T47D (cell line): ENCODE measurements around the gene POLR1D.
A peak's percentile ranks its signal among the peaks of the same experiment; 100 is the strongest.

Source experiments
- DNase-seq, 2 experiments: peaks; one replicate each; pipeline versions ENCODE4 v3.0.0 to v3.0.0-alpha.2; 2011 to 2012; ENCODE audit warnings: low read depth in 1 of 2, low spot score in 1 of 2
- JUND ChIP-seq: IDR thresholded peaks from 2 replicates; pipeline ENCODE4 v1.6.1; 2012; ENCODE audit warnings: low read depth
- in situ Hi-C: cut with HindIII; loops from 2 replicates; pipeline ENCODE4 v1.10.0; 2016; ENCODE audit warnings: low sequenced_read_pairs, low pct_unique_long_range_greater_than_20kb

Gene POLR1D

GRCh38 chr13:27599096-27599495 is 22.6 kb upstream of the POLR1D start:
- no peak for TF ChIP-seq JUND
- in situ Hi-C loops, result no loop called here
- no peak for DNase-seq

GRCh38 chr13:27599845-27600553 is 21.7 kb upstream of the POLR1D start:
- DNase-seq, result no peak
- TF ChIP-seq JUND, result peak; percentile 32; the same call in 1 of the 2 replicates
- in situ Hi-C loops, result no loop called here

DNA sequence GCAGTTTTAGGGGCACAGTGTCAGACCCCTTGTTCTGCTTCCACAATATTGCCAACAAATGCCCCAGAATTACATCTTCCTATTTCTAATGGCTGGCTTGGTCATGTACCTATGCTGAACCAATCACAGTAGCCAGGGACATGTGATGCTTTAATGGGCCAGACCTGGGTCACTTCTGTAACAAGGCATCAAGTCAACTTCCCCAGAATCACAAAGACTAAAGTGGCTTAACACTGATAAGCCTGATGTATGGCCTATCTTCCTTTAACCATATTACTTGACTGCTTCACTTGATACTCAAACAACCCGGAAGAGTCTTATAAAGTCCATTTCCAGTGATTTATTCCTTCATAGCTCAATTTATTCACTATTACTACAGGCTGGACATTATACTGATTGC is 21.0 kb upstream of the POLR1D start:
- in situ Hi-C loops, result no loop called here
- DNase-seq, result no peak
- no peak for TF ChIP-seq JUND

DNA sequence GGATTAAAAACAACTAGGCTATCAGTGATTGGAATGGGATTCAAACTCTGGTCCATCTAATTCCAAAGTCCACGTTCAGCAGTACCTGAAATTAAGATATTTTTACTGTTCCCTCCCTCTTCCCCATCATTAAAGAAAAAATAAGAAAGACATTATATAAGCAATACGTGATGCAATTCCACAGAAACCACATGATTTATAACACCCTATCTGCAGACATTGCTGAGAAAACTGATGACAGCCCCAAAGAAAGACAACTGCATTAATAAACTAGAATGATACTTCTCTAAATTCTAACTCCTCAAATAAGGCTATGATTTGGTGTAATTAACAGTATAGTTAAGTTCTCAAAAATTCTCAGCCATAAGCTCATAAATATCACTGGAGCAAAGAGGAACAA is 20.5 kb upstream of the POLR1D start:
- TF ChIP-seq JUND, result no peak
- in situ Hi-C loops, result no loop called here
- DNase-seq, result no peak

DNA sequence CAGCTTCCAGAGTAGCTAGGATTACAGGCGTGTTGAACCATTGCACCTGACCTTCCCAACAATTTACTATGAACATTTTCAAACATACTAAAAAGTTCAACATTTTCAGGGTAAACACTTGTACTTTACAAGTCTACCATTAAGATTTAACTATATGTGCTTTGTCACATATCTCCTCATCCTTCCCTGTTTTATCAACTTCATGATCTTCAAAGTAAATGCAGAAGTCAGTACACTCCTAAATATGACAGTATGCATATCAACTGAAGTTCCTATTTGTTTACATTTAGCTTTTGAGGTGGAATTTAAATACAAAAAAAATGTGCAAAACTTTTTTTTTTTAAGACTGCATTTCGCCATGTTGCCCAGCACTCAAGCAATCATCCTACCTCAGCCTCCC is 19.9 kb upstream of the POLR1D start:
- no peak for DNase-seq
- in situ Hi-C loops, result no loop called here

GRCh38 chr13:27605099-27605498 is 16.6 kb upstream of the POLR1D start:
- in situ Hi-C loops, result no loop called here
- no peak for DNase-seq
- TF ChIP-seq JUND, result no peak

More for the DNA sequence above, 19.9 kb upstream of the POLR1D start:
- TF ChIP-seq JUND, result no peak

- no peak for TF ChIP-seq JUND
- in situ Hi-C loops, result no loop called here
- DNase-seq, result no peak
These were observed 16.0 kb upstream of the POLR1D start for GRCh38 chr13:27605610-27606200.

DNA sequence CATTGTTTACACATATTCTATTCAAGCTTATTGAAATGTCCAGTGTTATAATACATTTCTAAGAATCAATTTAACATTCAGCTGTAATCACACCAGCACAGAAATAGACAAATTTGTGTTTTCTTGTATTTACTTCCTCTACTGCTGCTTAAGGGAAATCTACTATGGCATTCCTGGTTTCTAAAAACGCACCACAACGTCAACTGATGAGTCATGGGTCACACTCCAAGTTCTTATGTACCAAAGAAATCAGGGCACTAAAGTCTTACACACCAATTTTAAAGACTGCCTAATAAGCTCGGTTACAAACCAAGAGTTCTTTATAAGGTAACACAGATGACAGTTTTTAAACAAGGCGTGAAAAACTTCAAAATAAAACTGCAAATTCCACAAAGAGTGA is 14.6 kb upstream of the POLR1D start:
- DNase-seq, result peak in 1 of 2 experiments; percentile 9
- no peak for TF ChIP-seq JUND
- in situ Hi-C loops, result no loop called here

DNA sequence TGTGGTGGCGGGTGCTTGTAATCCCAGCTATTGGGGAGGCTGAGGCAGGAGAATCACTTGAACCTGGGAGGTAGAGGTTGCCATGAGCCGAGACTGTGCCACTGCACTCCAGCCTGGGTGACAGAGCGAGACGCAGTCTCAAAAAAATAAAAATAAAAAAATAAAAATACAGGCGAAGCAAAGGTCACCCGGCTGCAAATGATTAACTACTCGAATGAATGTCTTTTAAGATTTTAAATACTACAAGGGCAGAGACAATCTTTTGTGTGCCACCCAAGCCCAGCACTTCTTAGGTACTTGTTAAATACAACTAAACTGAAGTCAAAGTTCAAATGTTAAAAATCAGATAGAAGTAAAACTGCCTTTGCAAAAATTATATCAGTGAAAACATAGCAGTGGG is 8.1 kb upstream of the POLR1D start:
- TF ChIP-seq JUND, result no peak
- in situ Hi-C loops, result no loop called here
- no peak for DNase-seq

DNA sequence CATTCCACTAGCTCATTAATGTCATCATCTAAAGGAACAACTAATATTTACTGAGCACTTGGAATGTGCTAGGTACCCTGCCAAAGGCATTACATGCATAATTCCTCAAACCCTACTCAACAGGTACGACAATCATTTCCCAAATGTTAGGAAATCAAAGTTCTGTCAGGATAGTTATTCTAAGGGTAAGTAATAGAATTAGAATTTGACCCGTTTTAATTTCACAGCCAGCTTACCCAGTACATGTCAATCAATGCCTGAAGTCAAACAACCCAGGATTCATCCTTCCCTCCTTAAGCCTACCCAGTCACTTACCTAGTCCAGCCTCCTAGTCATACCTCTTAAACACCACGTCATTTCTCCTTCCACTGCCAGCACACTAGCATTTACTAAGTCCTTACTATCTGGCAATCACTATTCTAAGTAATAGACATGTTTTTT is 3.8 kb upstream of the POLR1D start:
- in situ Hi-C loops, result no loop called here
- TF ChIP-seq JUND, result no peak
- peak; percentile 64 to 83 for DNase-seq

GRCh38 chr13:27619093-27619727 is 2.5 kb upstream of the POLR1D start:
- TF ChIP-seq JUND, result no peak
- no peak for DNase-seq
- in situ Hi-C loops, result no loop called here

DNA sequence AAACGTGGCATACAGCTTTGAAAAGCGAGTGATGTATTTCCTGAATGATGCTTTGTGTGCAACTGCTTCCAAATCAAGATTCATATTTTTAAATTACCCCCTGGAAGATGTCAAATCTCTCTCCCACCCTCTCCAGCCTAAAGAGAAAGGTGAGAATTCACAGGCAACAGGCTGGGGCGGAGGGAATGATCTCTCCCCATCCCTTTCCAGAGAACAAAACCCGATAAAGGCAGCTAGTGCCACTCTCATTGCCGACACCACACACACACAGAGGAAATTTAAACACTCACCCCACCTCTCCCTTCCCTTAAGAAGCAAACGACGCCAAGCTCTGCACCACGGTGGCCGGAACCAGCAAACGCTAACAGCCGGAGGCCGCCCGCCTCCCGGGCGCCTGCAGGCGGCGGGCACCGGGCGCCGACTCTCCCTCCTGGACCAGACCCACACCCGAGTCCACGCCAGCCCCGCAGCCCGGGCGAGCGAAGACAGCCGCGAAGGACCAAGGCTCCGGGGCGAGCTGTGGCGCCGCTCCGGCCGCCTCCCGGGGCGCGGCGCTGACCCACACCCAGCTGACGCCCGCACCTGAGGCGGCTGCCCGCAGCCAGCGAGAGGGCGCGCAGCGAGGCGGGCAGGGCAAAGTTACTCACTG is 1.8 kb upstream of the POLR1D start:
- in situ Hi-C loops, result no loop called here
- DNase-seq, result peak; percentile 16 to 19
- no peak for TF ChIP-seq JUND
